Testis (tissue), 3 donors: ENCODE measurements around the gene COL15A1. TPM values are rescaled to one million over a fixed set of nuclear protein-coding genes. Genes with fewer than 3 reads are reported as not detected.

Experiments used
- DNase-seq: peaks from one replicate; pipeline ENCODE4 v3.0.0-alpha.2; 2019
- H3K27ac ChIP-seq, 2 donors: fragments of 200-600 bp; sonication (generic); one replicate each; pipeline ENCODE4 v1.5.1; 2019
- H3K27me3 ChIP-seq: fragments of 200-600 bp; sonication (generic); one replicate; pipeline ENCODE4 v1.5.1; 2019
- H3K36me3 ChIP-seq: fragments of 200-600 bp; sonication (generic); one replicate; pipeline ENCODE4 v1.5.1; 2017; ENCODE audit warnings: low read depth; ENCODE audit errors: missing control alignments
- H3K4me1 ChIP-seq: fragments of 200-600 bp; sonication (generic); one replicate; pipeline ENCODE4 v1.5.1; 2019
- H3K4me3 ChIP-seq, 2 donors: fragments of 200-600 bp; sonication (generic); one replicate each; pipeline ENCODE4 v1.5.1; 2017 to 2019
- H3K9me3 ChIP-seq: fragments of 200-600 bp; sonication (generic); one replicate; pipeline ENCODE4 v1.5.1; 2017
- CTCF ChIP-seq, 3 experiments: fragments of 450-650 bp in 2 of 3; fragments of 200-600 bp in 1 of 3; sonication (generic) in 1 of 3; IDR thresholded peaks; one replicate each; pipeline ENCODE4 v1.5.1; 2016 to 2019; ENCODE audit warnings: antibody characterized with exemption in 3 of 3, mild to moderate bottlenecking in 2 of 3, moderate library complexity in 1 of 3
- POLR2A ChIP-seq: fragments of 450-650 bp; IDR thresholded peaks from one replicate; pipeline ENCODE4 v1.6.1; 2017; ENCODE audit warnings: antibody characterized with exemption, mild to moderate bottlenecking, moderate library complexity
- WGBS, 2 donors: methylation state at CpG; one replicate each; pipeline ENCODE4 v1.1.5; 2018; 5-methylcytosine and 5-hydroxymethylcytosine counted together
- intact Hi-C: fragments of 100-400 bp; cut with DNase I; formaldehyde crosslinking; loops from one replicate; pipeline ENCODE4 v1.15.1; 2023; ENCODE audit warnings: low total_unique reads
- polyA plus RNA-seq: library from polyadenylated mRNA; stranded (reverse); fragments of 350-450 nt; fragmentation: Illumina TruSeq; extraction: RNeasy Lipid Tissue Mini Kit (QIAGEN cat#74804); gene quantifications from one replicate; pipeline ENCODE4 v1.2.3, GENCODE V29; 2014; ENCODE audit warnings: low read depth, low replicate concordance; ENCODE audit not compliant: insufficient read depth
- total RNA-seq, 2 donors: library from RNA; depleted of rRNA; stranded (reverse); fragments of >200 nt; gene quantifications; one replicate each; pipeline ENCODE4 v1.2.3, GENCODE V29; 2016

Gene COL15A1
- total and polyA plus RNA-seq, 3 donors from 2014 or later, result 37.2 to 55.5 (median 49.4) TPM

GRCh38 chr9:98924946-98925820, 18.5 kb upstream of the COL15A1 start:
- no peak for TF ChIP-seq POLR2A
- TF ChIP-seq CTCF (IDR thresholded peaks at IDR 0.05), result no peak
- no peak overlapping the region for H3K27ac ChIP-seq
- no peak overlapping the region for H3K4me3 ChIP-seq
- peaks cover 19% of the 10 kb centered on the region for H3K4me1 ChIP-seq
- H3K9me3 ChIP-seq, result no peaks in the 10 kb centered on the region
- intact Hi-C loops, result no loop called here
- H3K36me3 ChIP-seq, result no peaks in the 10 kb centered on the region
- DNase-seq, result no peak
- H3K27me3 ChIP-seq, result no peaks in the 10 kb centered on the region
- WGBS, 2 donors, result 64% methylated on average over 10 to 15 of the region's 15 CpGs

- no peaks in the 10 kb centered on the region for H3K36me3 ChIP-seq
- H3K27ac ChIP-seq, result no peak overlapping the region
- peaks cover 19% of the 10 kb centered on the region for H3K4me1 ChIP-seq
- H3K27me3 ChIP-seq, result no peaks in the 10 kb centered on the region
- WGBS, 2 donors, result 87 to 91% methylated on average over 2 of the region's 2 CpGs
- no peaks in the 10 kb centered on the region for H3K9me3 ChIP-seq
- DNase-seq, result no peak
- H3K4me3 ChIP-seq, result no peak overlapping the region
- intact Hi-C loops, result no loop called here
- TF ChIP-seq CTCF (IDR thresholded peaks at IDR 0.05) (no peak), POLR2A (no peak)
Observed at GRCh38 chr9:98925956-98926355, 17.8 kb upstream of the COL15A1 start.

- peaks cover 19% of the 10 kb centered on the region for H3K4me1 ChIP-seq
- intact Hi-C loops, result no loop called here
- H3K9me3 ChIP-seq, result no peaks in the 10 kb centered on the region
- no peak overlapping the region for H3K4me3 ChIP-seq
- no peak overlapping the region for H3K27ac ChIP-seq
- H3K36me3 ChIP-seq, result no peaks in the 10 kb centered on the region
- TF ChIP-seq POLR2A (no peak), CTCF (IDR thresholded peaks at IDR 0.05) (no peak)
- 52 to 64% methylated on average over 6 of the region's 6 CpGs for whole genome bisulfite sequencing, 2 donors
- no peak for DNase-seq
- H3K27me3 ChIP-seq, result no peaks in the 10 kb centered on the region
Observed at GRCh38 chr9:98927724-98928123, 16.0 kb upstream of the COL15A1 start.

- DNase-seq, result no peak
- intact Hi-C loops, result no loop called here
- Histone ChIP-seq H3K27ac (no peak overlapping the region), H3K4me1 (peaks cover 10% of the 10 kb centered on the region), H3K4me3 (no peak overlapping the region), H3K9me3 (no peaks in the 10 kb centered on the region), H3K36me3 (no peaks in the 10 kb centered on the region), H3K27me3 (no peaks in the 10 kb centered on the region)
- TF ChIP-seq POLR2A (no peak), CTCF (IDR thresholded peaks at IDR 0.05) (no peak)
- WGBS, 2 donors, result 58 to 61% methylated on average over 2 of the region's 2 CpGs
Observed at GRCh38 chr9:98929071-98929470, 14.6 kb upstream of the COL15A1 start.
